Right cardiac atrium (tissue), 5 donors: ENCODE results near the gene CAPNS2. TPM values are rescaled to one million over a fixed set of nuclear protein-coding genes. Genes with fewer than 3 reads are reported as not detected.

Source experiments
- ATAC-seq, 2 donors: fragments of 200-7000 bp; cut with Tn5 transposase; one replicate each; pipeline versions ENCODE4 v1.8.0 to v1.9.1; 2020; ENCODE audit warnings: moderate library complexity in 2 of 2, mild to moderate bottlenecking in 1 of 2
- DNase-seq, 3 donors: peaks; one replicate each; pipeline ENCODE4 v3.0.0-alpha.2; 2020
- H3K27ac ChIP-seq: one replicate; pipeline ENCODE4 v1.5.1; 2013; ENCODE audit warnings: mild to moderate bottlenecking, low read length, control low read depth, moderate library complexity
- H3K27me3 ChIP-seq: one replicate; pipeline ENCODE4 v1.6.1; 2013; ENCODE audit not compliant: control insufficient read depth, insufficient read depth
- H3K4me1 ChIP-seq: one replicate; pipeline ENCODE4 v1.6.1; 2013; ENCODE audit warnings: low read length; ENCODE audit not compliant: control insufficient read depth, insufficient read depth
- H3K4me3 ChIP-seq: one replicate; pipeline ENCODE4 v1.5.1; 2013; ENCODE audit warnings: low read length, control low read depth
- H3K9me3 ChIP-seq: one replicate; pipeline ENCODE4 v1.6.1; 2013; ENCODE audit warnings: low read length; ENCODE audit not compliant: control insufficient read depth
- WGBS: extraction: QIAGEN DNeasy Blood & Tissue Kit; methylation state at CpG from one replicate; pipeline ENCODE4 v1.1.7; 2013; 5-methylcytosine and 5-hydroxymethylcytosine counted together
- intact Hi-C, 4 donors: fragments of 100-400 bp; cut with DNase I; formaldehyde crosslinking; loops; one replicate each; pipeline versions ENCODE4 v1.11.0 to v1.14.0; 2022 to 2023
- polyA plus RNA-seq: library from polyadenylated mRNA; stranded (reverse); fragments of 200-250 nt; gene quantifications from one replicate; pipeline ENCODE4 v1.2.3, GENCODE V29; 2013
- total RNA-seq, 4 donors: library from RNA; stranded (reverse); fragmentation: NEBNext Ultra II Directional; extraction: Animal tissue kit (Norgen Biotek cat#: 25700); gene quantifications; one replicate each; pipeline ENCODE4 v1.2.1, GENCODE V29; 2021
- donor health status: healthy with polysubstance abuse.
- donor health status: DM: no; HTN: yes; CAD: no.
- donor health status: DM: no; HTN: no; CAD: no.
- donor health status: DM: no; HTN: yes; CAD: no; lungs with severe emphysema.
- donor health status: DM: yes; HTN: yes; CAD: no.

CAPNS2 gene
- total and polyA plus RNA-seq, 5 donors: 0.20 to 0.54 (median 0.23) TPM; not detected in 2

DNA sequence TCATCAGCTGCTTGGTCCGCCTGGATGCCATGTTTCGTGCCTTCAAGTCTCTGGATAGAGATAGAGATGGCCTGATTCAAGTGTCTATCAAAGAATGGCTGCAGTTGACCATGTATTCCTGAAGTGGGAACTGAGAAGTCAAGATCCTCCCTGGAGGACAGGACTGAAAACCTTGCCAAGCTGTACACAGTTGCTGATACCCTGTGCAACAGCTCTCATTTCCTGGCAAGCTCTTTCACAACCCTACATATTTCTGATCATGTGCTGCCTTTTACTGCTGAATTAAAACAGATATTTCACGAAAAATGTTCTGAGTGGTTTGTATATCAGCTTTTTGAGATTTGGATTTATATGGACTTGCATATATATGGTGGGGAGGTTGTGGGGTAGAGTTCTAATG, 898 bp downstream of the CAPNS2 start:
- intact Hi-C loops: no loop called here
- WGBS: 64% methylated on average over 3 of the region's 3 CpGs
- Histone ChIP-seq H3K4me3 (no peak overlapping the region), H3K27ac (no peak overlapping the region), H3K9me3 (no peaks in the 10 kb centered on the region), H3K27me3 (no peaks in the 10 kb centered on the region), H3K4me1 (peaks cover 4% of the 10 kb centered on the region)
- peak in 2 of 3 donors; percentile 18 to 55 for DNase-seq
- peak; percentile 80 to 90 for ATAC-seq

DNA sequence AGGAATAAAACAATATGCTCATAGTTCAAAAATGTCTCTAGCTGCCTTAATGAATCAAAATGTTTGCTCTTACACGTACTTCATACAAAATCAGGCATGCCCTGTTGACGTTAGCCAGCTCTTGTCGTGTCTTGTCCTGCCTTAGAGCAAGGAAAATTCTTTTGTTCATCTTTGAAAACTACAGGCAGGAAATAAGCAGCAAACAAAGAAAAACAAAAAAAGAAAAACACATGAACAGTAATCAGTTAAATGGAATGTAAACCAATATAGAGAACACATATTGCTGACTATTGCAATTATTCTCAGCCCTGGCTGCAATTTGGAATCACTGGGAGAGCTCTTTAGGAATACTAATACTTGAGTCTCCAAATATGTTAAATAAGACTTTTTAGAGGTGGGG, 1.7 kb downstream of the CAPNS2 start:
- WGBS: 60% methylated on average over 3 of the region's 3 CpGs
- no peaks in the 10 kb centered on the region for H3K27me3 ChIP-seq
- intact Hi-C loops: no loop called here
- peaks cover 4% of the 10 kb centered on the region for H3K4me1 ChIP-seq
- ATAC-seq: no peak
- no peak overlapping the region for H3K27ac ChIP-seq
- H3K4me3 ChIP-seq: no peak overlapping the region
- no peaks in the 10 kb centered on the region for H3K9me3 ChIP-seq
- DNase-seq: no peak

DNA sequence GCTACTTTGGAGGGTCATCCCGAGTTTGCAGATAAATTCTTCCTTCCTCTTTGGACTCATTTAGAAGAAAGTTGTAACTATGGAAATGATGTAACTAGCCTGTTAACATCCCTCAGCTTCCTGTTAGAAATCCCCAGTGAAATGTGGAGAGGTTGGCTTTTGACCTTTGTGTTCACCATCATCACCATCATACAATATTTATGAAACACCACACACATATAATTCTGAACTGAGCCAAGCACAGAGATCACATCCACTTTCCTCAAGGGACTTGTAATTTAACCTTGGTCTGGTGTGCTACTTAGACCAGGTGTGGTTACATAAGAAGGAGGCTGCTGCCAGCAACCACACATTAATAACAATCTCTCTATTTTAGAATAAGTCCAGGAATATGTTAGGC, 2.5 kb downstream of the CAPNS2 start:
- H3K9me3 ChIP-seq: no peaks in the 10 kb centered on the region
- H3K4me1 ChIP-seq: peaks cover 4% of the 10 kb centered on the region
- ATAC-seq: no peak
- no peaks in the 10 kb centered on the region for H3K27me3 ChIP-seq
- intact Hi-C loops: no loop called here
- WGBS: 22% methylated on average over 1 of the region's 1 CpG
- H3K27ac ChIP-seq: no peak overlapping the region
- no peak overlapping the region for H3K4me3 ChIP-seq
- DNase-seq: no peak

DNA sequence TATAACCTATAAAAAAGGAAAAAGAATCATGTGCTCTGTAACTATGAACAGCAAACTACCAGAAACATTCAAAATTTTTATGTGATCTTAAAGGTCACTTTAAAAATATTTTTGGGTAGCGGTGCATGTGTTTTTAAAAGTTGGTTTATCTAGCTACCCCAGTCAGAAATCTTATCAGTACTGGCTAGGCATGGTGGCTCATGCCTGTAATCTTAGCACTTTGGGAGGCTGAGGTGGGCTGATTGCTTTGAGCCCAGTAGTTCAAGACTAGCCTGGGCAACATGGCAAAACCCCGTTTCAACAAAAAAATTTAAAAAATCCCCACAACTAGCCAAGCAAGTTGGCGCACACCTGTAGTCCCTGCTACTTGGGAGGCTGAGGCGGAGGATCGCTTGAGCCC, 3.7 kb downstream of the CAPNS2 start:
- ATAC-seq: no peak
- no peak overlapping the region for H3K27ac ChIP-seq
- intact Hi-C loops: no loop called here
- DNase-seq: no peak
- no peak overlapping the region for H3K4me3 ChIP-seq
- H3K9me3 ChIP-seq: no peaks in the 10 kb centered on the region
- H3K27me3 ChIP-seq: no peaks in the 10 kb centered on the region
- WGBS: 93% methylated on average over 5 of the region's 5 CpGs
- peaks cover 4% of the 10 kb centered on the region for H3K4me1 ChIP-seq

DNA sequence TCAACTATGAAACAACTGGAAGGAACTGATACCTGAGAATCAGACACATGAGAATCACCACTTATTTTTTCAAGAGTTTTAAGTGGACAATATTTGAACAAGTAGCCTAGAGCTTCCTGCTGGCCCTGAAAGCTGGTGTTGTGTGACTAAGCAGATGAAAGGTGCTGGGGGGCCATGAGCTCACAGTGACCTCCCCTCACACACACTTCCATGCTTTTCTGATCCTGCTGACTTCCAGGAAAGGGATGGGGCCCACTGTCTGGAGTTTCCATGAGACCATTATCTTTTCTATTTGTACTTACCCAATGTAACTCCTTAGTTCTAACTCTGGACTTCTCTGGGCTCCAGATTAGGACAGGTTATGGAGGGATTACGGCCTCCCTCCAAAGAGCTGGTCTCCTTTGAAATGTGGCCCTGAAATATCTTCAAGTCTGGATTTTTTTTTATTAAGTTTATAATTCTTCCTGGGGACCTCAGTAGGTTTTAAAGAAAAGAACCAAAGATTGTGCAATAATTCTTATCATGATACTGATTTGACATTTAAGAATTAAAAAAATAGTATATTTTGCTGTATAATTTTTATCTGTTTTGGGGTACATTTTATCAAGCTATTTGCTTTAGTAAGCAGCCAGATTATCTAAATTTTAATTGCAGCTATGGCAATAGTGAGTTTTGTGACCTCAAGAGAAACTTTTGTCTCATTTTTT, 4.9 kb downstream of the CAPNS2 start:
- H3K27ac ChIP-seq: no peak overlapping the region
- DNase-seq (no peak), ATAC-seq (no peak)
- no peaks in the 10 kb centered on the region for H3K9me3 ChIP-seq
- H3K4me1 ChIP-seq: peaks cover 4% of the 10 kb centered on the region
- H3K4me3 ChIP-seq: no peak overlapping the region
- no peaks in the 10 kb centered on the region for H3K27me3 ChIP-seq
- 89% methylated on average over 1 of the region's 1 CpG for WGBS
- intact Hi-C loops: no loop called here

DNA sequence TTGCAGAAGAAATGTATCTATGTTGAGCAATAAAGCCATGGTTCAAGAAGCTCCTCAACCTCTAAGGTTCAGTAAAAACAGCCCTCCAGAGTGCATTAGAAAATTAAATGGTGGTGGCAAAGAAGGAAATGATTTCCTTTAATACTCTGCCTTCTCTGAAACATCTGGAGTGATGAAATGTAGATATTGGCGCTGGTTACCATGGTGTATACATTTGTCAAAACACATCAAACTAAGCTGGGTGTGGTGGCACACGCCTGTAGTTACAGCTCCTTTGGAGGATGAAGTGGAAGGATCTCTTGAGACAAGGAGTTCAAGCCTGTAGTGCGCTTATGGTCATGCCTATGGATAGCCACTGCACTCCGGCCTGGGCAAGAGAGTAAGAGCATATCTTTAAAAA, 6.0 kb downstream of the CAPNS2 start:
- H3K27me3 ChIP-seq: no peaks in the 10 kb centered on the region
- no peaks in the 10 kb centered on the region for H3K9me3 ChIP-seq
- ATAC-seq: no peak
- DNase-seq: no peak
- H3K27ac ChIP-seq: no peak overlapping the region
- no peak overlapping the region for H3K4me3 ChIP-seq
- intact Hi-C loops: no loop called here
- 86% methylated on average over 4 of the region's 4 CpGs for WGBS
- peaks cover 2% of the 10 kb centered on the region for H3K4me1 ChIP-seq

DNA sequence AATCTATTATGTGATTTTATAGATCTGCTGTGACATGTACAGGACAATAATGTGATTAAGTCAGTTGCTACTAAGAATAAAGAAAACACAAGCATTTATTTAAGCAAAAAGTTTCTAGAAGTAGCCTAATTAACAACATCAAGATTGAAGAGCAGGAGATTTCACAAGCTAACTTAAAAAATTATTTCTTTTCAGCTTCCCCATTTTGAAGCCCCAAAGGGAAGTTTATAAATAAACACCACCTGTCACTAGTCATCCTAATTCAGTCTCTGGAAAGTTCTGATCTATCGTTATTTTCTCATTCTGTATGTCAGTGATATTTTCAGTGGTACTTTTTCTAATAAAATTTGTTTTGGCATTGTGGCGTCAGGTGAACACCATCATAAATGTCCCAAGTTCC, 8.3 kb downstream of the CAPNS2 start:
- Histone ChIP-seq H3K4me3 (no peak overlapping the region), H3K9me3 (no peaks in the 10 kb centered on the region), H3K4me1 (peaks cover 2% of the 10 kb centered on the region), H3K27ac (no peak overlapping the region), H3K27me3 (no peaks in the 10 kb centered on the region)
- WGBS: 72% methylated on average over 2 of the region's 2 CpGs
- intact Hi-C loops: no loop called here
- no peak for DNase-seq
- no peak for ATAC-seq

DNA sequence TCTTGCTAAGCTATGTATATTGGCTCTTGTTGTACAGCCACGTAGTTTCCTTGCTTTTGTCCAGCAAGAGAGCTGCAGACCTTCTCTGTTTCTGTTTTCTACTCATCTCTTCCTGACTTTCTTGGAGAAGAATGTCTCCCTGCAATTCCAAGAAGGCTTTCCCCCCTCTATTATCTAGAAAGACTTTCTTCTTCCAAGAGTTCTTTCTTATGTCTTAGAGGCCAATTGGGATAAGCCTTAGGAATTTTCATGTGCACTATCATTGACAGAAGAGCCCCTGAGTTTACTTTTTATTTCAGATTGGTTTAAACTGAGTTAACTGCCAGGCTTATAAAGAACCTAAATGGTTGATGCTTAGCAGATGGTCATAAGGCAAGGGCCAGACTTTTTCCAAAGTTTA, 9.0 kb downstream of the CAPNS2 start:
- H3K27ac ChIP-seq: no peak overlapping the region
- no peak for ATAC-seq
- intact Hi-C loops: no loop called here
- H3K4me1 ChIP-seq: peaks cover 2% of the 10 kb centered on the region
- 63% methylated on average over 1 of the region's 1 CpG for WGBS
- H3K27me3 ChIP-seq: no peaks in the 10 kb centered on the region
- no peak overlapping the region for H3K4me3 ChIP-seq
- DNase-seq: no peak
- no peaks in the 10 kb centered on the region for H3K9me3 ChIP-seq

DNA sequence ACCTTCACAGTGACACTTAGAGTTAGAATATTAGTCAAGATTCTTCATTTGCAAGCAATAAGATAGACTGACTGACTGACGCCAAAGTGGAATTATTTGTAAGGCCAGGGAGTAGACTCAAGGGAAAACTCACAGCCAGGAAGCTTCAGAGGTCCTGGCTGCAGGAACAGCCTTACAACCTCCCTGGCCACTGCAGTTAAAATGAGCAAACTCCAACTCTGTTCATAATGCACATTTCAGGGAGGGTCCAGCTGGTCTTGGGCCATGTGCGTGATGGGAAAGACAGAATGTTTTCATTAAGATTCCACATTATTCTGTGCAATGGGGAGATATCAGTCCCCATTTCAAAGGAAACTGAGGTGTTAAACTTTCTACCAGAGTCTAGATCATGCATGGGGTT, 9.9 kb downstream of the CAPNS2 start:
- ATAC-seq (peak; percentile 64 to 94), DNase-seq (peak in 2 of 3 donors; percentile 30 to 75)
- Histone ChIP-seq H3K27ac (no peak overlapping the region), H3K4me1 (no peaks in the 10 kb centered on the region), H3K9me3 (no peaks in the 10 kb centered on the region), H3K27me3 (no peaks in the 10 kb centered on the region), H3K4me3 (no peak overlapping the region)
- WGBS: 59% methylated on average over 2 of the region's 2 CpGs
- intact Hi-C loops: no loop called here

DNA sequence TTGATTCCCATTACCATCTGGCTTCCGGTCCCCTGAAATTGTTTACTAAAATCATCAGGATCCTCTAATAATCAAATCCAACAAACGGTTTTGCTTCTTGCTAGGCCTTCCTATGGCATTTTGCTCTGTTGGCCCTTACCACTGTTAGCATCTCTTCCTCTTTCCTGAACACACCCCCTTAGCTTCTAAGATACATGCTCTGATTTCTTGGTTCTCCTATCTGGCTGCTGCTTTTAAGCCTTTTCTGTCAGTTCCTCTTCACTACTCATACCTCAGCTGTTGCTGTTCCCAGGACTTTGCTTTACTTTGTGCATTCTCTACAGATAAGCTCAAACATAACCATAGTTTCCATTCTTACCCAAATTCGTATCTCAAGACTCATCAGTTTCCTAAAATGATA, 11.4 kb downstream of the CAPNS2 start:
- Histone ChIP-seq H3K27ac (no peak overlapping the region), H3K4me3 (no peak overlapping the region), H3K9me3 (no peaks in the 10 kb centered on the region), H3K4me1 (no peaks in the 10 kb centered on the region), H3K27me3 (no peaks in the 10 kb centered on the region)
- no peak for DNase-seq
- 85% methylated on average over 3 of the region's 3 CpGs for WGBS
- no peak for ATAC-seq
- intact Hi-C loops: no loop called here

DNA sequence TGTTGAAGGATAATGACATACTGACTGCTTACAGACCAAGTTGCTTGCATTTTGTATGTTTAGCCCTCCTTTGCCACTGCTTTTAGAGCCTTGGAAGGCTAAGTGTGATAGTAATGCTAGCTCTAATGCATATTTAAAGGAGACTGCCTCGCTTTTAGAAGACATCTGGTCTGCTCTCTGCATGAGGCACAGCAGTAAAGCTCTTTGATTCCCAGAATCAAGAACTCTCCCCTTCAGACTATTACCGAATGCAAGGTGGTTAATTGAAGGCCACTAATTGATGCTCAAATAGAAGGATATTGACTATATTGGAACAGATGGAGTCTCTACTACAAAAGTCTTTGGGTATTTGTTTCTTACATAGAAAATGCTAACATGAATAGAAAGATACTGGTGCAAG, 19.1 kb downstream of the CAPNS2 start:
- intact Hi-C loops: no loop called here
- ATAC-seq: no peak

DNA sequence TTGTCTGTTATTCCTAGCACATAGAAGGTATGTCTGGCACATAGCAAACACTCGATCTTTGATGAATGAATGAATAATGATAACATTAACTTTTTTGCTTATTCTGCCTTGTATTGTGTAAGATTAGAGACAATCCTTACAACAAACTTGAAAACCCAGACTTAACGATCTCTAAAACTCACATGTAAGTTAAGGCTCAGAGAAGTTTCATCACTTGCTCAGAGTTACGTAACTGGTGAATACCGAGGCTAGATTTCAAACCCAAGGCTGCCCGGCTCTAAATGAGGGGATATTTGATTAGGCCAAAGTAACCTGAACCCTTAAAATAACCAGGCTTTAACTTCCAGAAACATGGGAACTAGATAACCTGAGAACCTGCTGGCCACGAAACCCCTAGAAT, 22.3 kb downstream of the CAPNS2 start:
- H3K27ac ChIP-seq: no peak overlapping the region
- DNase-seq (no peak), ATAC-seq (no peak)
- intact Hi-C loops: no loop called here
- no peaks in the 10 kb centered on the region for H3K9me3 ChIP-seq
- no peaks in the 10 kb centered on the region for H3K4me1 ChIP-seq
- WGBS: 74% methylated on average over 6 of the region's 6 CpGs
- no peaks in the 10 kb centered on the region for H3K27me3 ChIP-seq
- H3K4me3 ChIP-seq: no peak overlapping the region

More for the DNA sequence above, 19.1 kb downstream of the CAPNS2 start:
- Histone ChIP-seq H3K4me1 (no peaks in the 10 kb centered on the region), H3K27ac (no peak overlapping the region), H3K4me3 (no peak overlapping the region), H3K9me3 (no peaks in the 10 kb centered on the region), H3K27me3 (no peaks in the 10 kb centered on the region)
- no peak for DNase-seq
- 72% methylated on average over 2 of the region's 2 CpGs for WGBS
